GM18517 (cell line): ENCODE data around the gene MBOAT7.

Experiments
- ATAC-seq: cut with Tn5 transposase; IDR thresholded peaks from one replicate; pipeline ENCODE4 v1.9.1; 2021; ENCODE audit warnings: mild to moderate bottlenecking, moderate library complexity; ENCODE audit not compliant: unreplicated experiment

The MBOAT7 gene

DNA sequence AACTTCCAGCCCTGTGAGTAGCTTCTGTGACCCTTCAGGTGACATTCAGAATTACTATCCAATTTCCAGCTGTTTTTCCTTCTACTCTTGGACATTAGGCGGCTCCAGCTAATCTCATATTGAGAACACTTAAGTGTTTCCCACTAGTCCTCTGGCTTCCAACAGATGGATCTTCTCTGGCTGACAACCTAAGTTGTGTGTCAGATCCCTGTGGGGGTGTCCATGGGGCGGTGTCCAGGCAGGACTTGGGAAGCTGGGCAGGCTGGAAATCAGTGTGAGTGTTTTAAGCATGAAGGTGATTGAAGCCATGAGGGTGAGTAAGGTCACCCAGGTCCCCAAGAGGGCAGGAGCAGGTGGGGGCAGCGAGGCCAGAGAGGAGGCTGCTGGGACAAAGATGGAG is 41.7 kb downstream of the MBOAT7 start:
- ATAC-seq, result no peak

- no peak for ATAC-seq
These were observed 43.7 kb downstream of the MBOAT7 start for GRCh38 chr19:54145541-54146158.

DNA sequence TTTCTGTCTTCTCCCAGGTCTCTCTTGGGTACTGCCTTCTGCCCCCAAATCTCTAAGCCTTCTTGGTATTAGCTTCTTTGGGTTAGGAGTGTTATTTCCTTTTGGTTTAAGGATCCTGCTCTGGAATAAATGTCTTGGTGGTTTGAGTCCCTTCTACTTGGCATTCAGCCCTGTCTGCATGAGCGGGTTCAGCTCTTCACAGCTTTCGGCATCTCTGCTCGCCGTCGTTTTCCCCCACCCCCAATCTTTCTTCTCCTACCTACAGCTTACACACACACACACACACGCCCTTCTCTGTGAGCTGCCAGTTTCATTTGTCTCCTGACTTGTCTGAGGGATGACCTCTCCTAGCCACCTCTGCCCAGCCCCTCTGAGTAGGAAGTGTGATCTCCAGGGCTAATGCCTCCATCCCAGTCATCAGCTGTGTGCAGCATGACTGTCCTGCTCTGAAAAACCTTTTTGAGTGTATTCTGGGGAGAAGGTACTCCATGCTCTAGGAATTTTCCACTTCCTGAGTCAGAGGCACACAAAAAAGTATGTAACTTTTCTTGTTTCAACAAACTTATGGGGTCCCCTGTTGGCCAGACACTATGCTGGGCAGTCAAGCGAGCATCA is 47.1 kb downstream of the MBOAT7 start:
- no peak for ATAC-seq

GRCh38 chr19:54141356-54141755 is 48.0 kb downstream of the MBOAT7 start:
- ATAC-seq, result no peak

- ATAC-seq, result no peak
These were observed 50.7 kb downstream of the MBOAT7 start for GRCh38 chr19:54138489-54139256.

GRCh38 chr19:54137699-54138488 is 51.5 kb downstream of the MBOAT7 start, which contains the start of gene CNOT3:
TSS of gene CNOT3 (plus strand) at chr19:54137762. CDS start at chr19:54142979, 5,217 bp downstream.
- no peak for ATAC-seq

- ATAC-seq, result peak; percentile 85
These were observed 52.3 kb downstream of the MBOAT7 start for GRCh38 chr19:54136864-54137698.

- ATAC-seq, result no peak
These were observed 53.1 kb downstream of the MBOAT7 start for GRCh38 chr19:54136086-54136863.

DNA sequence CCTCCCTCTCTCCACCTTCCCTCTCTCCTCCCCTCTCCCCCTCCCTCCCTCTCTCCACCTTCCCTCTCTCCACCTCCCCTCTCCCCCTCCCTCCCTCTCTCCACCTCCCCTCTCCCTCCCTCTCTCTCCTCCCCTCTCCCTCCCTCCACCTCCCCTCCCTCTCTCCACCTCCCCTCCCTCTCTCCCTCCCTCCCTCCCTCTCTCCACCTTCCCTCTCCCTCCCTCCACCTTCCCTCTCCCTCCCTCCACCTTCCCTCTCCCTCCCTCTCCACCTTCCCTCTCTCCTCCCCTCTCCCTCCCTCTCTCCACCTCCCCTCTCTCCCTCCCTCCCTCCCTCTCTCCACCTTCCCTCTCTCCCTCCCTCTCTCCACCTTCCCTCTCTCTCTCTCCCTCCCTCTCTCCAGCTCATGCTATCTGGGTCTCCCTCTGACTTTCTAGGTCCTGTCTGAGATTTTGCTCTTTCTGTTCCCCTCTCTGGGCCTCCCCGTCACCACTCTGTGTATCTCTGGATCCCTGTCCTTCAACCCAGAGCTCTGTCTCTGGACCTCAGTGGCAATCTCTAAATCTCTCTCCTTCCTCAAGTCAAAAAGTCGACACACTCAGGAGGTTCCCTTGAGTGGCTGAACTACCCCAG is 55.3 kb downstream of the MBOAT7 start:
- ATAC-seq, result no peak

- ATAC-seq, result no peak
These were observed 55.9 kb downstream of the MBOAT7 start for GRCh38 chr19:54133312-54133956.

GRCh38 chr19:54129617-54129996 is 59.8 kb downstream of the MBOAT7 start:
- no peak for ATAC-seq

DNA sequence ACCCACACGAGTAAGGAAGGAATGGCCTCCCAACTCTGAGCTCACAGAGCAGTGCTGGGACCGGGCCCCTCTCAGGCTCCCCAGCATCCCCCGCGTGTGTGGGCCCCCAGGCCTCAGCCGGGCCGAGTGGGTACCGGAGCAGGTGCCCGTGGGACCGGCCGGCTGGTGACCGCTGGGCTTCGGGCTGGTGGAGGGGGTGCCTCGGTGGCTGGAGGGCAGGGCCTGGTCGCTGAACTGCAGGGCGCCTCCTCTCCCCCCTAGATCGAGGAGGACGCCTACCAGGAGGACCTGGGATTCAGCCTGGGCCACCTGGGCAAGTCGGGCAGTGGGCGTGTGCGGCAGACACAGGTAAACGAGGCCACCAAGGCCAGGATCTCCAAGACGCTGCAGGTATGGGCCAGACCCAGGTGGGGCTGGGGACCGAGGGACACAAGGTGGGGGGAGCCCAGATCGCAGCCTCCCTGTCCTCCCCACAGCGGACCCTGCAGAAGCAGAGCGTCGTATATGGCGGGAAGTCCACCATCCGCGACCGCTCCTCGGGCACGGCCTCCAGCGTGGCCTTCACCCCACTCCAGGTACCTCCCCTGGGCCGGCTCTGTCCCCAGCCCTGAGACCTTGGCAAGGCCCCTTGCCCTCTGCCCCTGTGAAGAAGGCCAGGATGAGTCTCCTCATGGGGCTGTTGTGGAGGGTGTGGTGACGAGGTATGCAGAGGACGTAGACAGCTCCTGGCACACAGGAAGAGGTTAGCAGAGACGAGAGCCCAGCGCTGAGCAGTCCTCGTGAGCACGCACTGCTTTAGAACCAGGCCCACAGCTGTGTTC is 60.4 kb downstream of the MBOAT7 start:
- ATAC-seq, result no peak

- no peak for ATAC-seq
These were observed 61.0 kb downstream of the MBOAT7 start for GRCh38 chr19:54128441-54128725.

DNA sequence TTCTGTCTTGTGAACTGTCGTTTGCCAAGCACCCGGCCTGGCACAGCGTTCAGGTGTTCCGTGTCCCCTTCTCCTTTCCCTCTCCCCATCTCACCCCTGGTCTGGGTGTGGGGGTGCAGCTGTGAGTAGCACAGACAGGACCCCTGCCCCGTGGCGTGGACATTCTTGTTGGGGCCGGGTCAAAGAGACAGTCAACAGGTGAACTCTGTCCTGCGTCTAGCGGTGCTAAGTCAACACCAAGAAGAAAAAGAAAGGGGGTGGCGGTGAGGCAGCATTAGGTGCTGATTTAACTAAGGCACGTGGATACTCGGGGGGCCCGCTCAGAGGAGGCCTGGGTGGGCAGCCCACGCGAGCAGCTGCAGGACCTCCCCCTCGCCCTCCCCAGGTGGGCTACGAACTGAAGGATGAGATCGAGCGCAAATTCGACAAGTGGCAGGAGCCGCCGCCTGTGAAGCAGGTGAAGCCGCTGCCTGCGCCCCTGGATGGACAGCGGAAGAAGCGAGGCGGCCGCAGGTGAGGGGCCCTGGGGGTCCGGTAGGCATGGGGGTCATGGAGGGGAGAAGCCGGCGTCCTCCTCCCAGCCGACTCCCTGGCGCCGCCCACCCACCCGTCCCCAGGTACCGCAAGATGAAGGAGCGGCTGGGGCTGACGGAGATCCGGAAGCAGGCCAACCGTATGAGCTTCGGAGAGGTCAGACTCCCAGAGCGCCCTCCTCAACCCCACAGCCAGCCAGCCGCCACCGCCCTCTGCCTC is 61.5 kb downstream of the MBOAT7 start:
- no peak for ATAC-seq

- no peak for ATAC-seq
These were observed 63.7 kb downstream of the MBOAT7 start for GRCh38 chr19:54125713-54126112.

DNA sequence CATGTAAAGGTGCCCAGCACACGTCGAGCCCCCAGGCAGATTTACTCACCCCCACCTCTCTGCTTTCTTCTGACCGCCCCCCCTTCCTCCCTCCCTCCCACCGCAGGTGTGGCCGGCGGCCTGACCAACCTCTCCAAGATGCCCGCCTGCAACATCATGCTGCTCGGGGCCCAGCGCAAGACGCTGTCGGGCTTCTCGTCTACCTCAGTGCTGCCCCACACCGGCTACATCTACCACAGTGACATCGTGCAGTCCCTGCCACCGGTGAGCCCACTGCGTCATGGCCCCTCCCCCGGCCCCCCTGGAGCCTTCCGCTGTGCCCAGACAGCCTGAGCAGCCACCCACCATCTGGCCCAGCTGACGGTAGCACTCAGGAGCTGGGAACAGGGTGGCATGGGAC is 65.0 kb downstream of the MBOAT7 start:
- no peak for ATAC-seq

GRCh38 chr19:54123682-54124081 is 65.7 kb downstream of the MBOAT7 start:
- ATAC-seq, result no peak
